Measurements from ENCODE around the gene GPR162. TPM values are rescaled to one million over a fixed set of nuclear protein-coding genes. Genes with fewer than 3 reads are reported as not detected.

Gene GPR162
- polyA plus RNA-seq, 2 of the 4 experiments (the other 2 are of a cell fraction), result 1.7 to 1.8 TPM

DNA sequence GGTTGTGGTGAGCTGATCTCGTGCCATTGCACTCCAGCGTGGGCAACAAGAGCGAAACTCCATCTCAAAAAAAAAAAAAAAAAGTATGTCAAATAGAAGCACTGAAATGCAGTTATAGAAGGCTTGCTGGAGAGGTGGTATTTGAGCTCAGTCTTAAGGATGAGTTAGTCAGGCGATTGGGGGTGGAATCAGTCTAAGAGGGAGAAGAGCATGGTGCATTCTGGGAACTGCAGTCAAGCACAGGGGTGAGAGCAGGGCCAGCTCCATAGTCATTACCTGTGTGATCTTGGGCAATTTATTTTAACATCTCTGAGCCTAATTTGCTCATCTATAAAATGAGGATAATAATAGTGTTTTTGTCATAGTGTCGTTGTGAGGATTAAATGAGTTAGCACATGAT lies 13.3 kb downstream of the GPR162 start:
- H3K9me3 ChIP-seq, result no peaks in the 10 kb centered on the region
- ATAC-seq (no peak), DNase-seq (ENCODE audit: low read depth in 1 of 2, low spot score in 1 of 2) (no peak), FAIRE-seq (no peak)
- no peak overlapping the region for H3K4me2 ChIP-seq
- TF ChIP-seq, protein P1, sequence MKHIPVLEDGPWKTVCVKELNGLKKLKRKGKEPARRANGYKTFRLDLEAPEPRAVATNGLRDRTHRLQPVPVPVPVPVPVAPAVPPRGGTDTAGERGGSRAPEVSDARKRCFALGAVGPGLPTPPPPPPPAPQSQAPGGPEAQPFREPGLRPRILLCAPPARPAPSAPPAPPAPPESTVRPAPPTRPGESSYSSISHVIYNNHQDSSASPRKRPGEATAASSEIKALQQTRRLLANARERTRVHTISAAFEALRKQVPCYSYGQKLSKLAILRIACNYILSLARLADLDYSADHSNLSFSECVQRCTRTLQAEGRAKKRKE (CRISPR knock-in tag; IDR thresholded peaks at IDR 0.05; ENCODE audit: low read depth), result no peak
- no peak for TF ChIP-seq CBX8 (IDR thresholded peaks at IDR 0.05)
- TF ChIP-seq CBX2 (IDR thresholded peaks at IDR 0.05; ENCODE audit: borderline replicate concordance, low read depth), result no peak
- TF ChIP-seq JUN (IDR thresholded peaks at IDR 0.05), result no peak
- no peak for TF ChIP-seq KDM1A (IDR thresholded peaks at IDR 0.05; ENCODE audit: low read depth)
- no peak for TF ChIP-seq RCOR1 (IDR thresholded peaks at IDR 0.05; ENCODE audit: low read depth, low read length)
- no peak for TF ChIP-seq CHD4 (IDR thresholded peaks at IDR 0.05; ENCODE audit: borderline replicate concordance)
- no peak for TF ChIP-seq KDM5A (IDR thresholded peaks at IDR 0.05)
- TF ChIP-seq POLR2A (IDR thresholded peaks at IDR 0.05; ENCODE audit: low read length), result no peak
- TF ChIP-seq ZNF302 (CRISPR knock-in tag; IDR thresholded peaks at IDR 0.05), result no peak
- no peak for TF ChIP-seq FOSB (CRISPR knock-in tag; IDR thresholded peaks at IDR 0.05)
- TF ChIP-seq NFE2L2 (conservative IDR thresholded peaks at IDR 0.05; ENCODE audit: low read length), result no peak
- TF ChIP-seq JUNB (IDR thresholded peaks at IDR 0.05), result no peak
- no peak for TF ChIP-seq ZC3H11A (IDR thresholded peaks at IDR 0.05)
- TF ChIP-seq POLR2AphosphoS2 (conservative IDR thresholded peaks at IDR 0.05; ENCODE audit: low read length), result no peak
- TF ChIP-seq CEBPB (IDR thresholded peaks at IDR 0.05), result no peak
- WGBS (ENCODE audit: missing lambda C conversion rate), result 75% methylated on average over 5 of the region's 5 CpGs
- peaks cover under 1% of the 10 kb centered on the region; the same call in 1 of the 3 replicates for H3K4me1 ChIP-seq
- no peak overlapping the region for H3K27ac ChIP-seq
- CTCF ChIA-PET, result interaction anchor here (1.0 to 29.8 kb wide), 22 partner anchors 7 to 232 kb away, joined by 3 to 306 read pairs (median 5); partner anchors contain the start of genes CD4, CDCA3, GNB3 and GPR162
- H3K4me3 ChIP-seq, result no peak overlapping the region
- POLR2A ChIA-PET, result interaction anchor here (0.6 to 0.7 kb wide), 2 partner anchors 131 to 177 kb away, joined by 4 read pairs; no protein-coding TSS in a partner anchor

DNA sequence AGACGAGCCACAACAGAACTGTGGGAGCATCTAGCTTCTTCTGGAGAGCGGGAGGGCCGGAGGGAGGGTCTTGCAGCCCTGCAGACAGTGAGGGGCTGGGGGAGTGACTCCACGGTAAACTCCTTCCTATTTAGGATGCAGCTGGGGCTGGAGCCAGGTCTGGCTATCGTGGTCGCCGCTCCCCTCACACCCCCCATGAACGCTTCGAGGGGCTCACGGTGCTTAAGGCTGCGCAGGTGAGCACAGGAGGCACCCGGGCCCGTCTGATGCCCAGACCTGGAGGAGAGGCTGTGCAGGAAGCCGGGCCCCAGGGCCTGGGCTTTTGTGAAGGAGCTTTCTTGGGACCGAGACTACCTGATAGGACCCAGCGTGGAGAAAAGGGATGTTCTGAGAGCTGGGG lies 15.2 kb downstream of the GPR162 start:
- ATAC-seq, result no peak
- Histone ChIP-seq H3K4me1 (no peaks in the 10 kb centered on the region), H3K27ac (no peak overlapping the region), H3K9me3 (no peaks in the 10 kb centered on the region), H3K4me2 (no peak overlapping the region), H3K4me3 (no peak overlapping the region)
- no peak for DNase-seq (ENCODE audit: low read depth in 1 of 2, low spot score in 1 of 2)
- 78% methylated on average over 15 of the region's 16 CpGs for WGBS (ENCODE audit: missing lambda C conversion rate)
- no peak for TF ChIP-seq CEBPB (IDR thresholded peaks at IDR 0.05)
- TF ChIP-seq, protein P2, sequence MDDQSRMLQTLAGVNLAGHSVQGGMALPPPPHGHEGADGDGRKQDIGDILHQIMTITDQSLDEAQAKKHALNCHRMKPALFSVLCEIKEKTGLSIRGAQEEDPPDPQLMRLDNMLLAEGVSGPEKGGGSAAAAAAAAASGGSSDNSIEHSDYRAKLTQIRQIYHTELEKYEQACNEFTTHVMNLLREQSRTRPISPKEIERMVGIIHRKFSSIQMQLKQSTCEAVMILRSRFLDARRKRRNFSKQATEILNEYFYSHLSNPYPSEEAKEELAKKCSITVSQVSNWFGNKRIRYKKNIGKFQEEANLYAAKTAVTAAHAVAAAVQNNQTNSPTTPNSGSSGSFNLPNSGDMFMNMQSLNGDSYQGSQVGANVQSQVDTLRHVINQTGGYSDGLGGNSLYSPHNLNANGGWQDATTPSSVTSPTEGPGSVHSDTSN (IDR thresholded peaks at IDR 0.05), result no peak
- TF ChIP-seq, protein P3, sequence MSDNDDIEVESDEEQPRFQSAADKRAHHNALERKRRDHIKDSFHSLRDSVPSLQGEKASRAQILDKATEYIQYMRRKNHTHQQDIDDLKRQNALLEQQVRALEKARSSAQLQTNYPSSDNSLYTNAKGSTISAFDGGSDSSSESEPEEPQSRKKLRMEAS (IDR thresholded peaks at IDR 0.05), result no peak
- TF ChIP-seq, protein P4, sequence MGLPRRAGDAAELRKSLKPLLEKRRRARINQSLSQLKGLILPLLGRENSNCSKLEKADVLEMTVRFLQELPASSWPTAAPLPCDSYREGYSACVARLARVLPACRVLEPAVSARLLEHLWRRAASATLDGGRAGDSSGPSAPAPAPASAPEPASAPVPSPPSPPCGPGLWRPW (IDR thresholded peaks at IDR 0.05), result no peak
- TF ChIP-seq ZSCAN20 (CRISPR knock-in tag; IDR thresholded peaks at IDR 0.05), result no peak
- TF ChIP-seq JUNB (IDR thresholded peaks at IDR 0.05), result no peak
- no peak for TF ChIP-seq NFE2L2 (conservative IDR thresholded peaks at IDR 0.05; ENCODE audit: low read length)
- no peak for TF ChIP-seq POLR2A (IDR thresholded peaks at IDR 0.05; ENCODE audit: low read length)
- no peak for TF ChIP-seq PHF8 (IDR thresholded peaks at IDR 0.05; ENCODE audit: borderline replicate concordance, low read depth)
- TF ChIP-seq MAZ (IDR thresholded peaks at IDR 0.05; ENCODE audit: borderline replicate concordance, low read depth, low read length), result no peak
- TF ChIP-seq GATA3 (IDR thresholded peaks at IDR 0.05; ENCODE audit: borderline replicate concordance), result no peak
- TF ChIP-seq EP300 (IDR thresholded peaks at IDR 0.05), result no peak
- no peak for TF ChIP-seq HDAC2 (IDR thresholded peaks at IDR 0.05)
- no peak for TF ChIP-seq FOSL2 (IDR thresholded peaks at IDR 0.05)
- no peak for TF ChIP-seq FOSL2 (CRISPR knock-in tag; IDR thresholded peaks at IDR 0.05)
- no peak for TF ChIP-seq SMC3 (IDR thresholded peaks at IDR 0.05)
- TF ChIP-seq RNF2 (IDR thresholded peaks at IDR 0.05; ENCODE audit: borderline replicate concordance, low read depth), result no peak
- no peak for TF ChIP-seq HOXB13 (CRISPR knock-in tag; IDR thresholded peaks at IDR 0.05; ENCODE audit: low read depth)
- no peak for TF ChIP-seq ZFP36 (IDR thresholded peaks at IDR 0.05; ENCODE audit: borderline replicate concordance, partially characterized antibody)
- ChIA-PET CTCF (interaction anchor here (0.9 to 29.8 kb wide), 13 partner anchors 14 to 266 kb away, joined by 3 to 306 read pairs (median 4); partner anchors contain the start of genes CDCA3, GPR162, MLF2 and USP5), POLR2A (interaction anchor here (2.2 kb wide), 1 partner anchor 15 kb away, joined by 10 read pairs; the partner anchor contains the start of genes CDCA3 and USP5)
- FAIRE-seq, result no peak
